ENCODE data around the gene PDE4D. TPM values are rescaled to one million over a fixed set of nuclear protein-coding genes. Genes with fewer than 3 reads are reported as not detected.

PDE4D gene
- total RNA-seq, 1 experiment from 2014 or later = 2.1 TPM

DNA sequence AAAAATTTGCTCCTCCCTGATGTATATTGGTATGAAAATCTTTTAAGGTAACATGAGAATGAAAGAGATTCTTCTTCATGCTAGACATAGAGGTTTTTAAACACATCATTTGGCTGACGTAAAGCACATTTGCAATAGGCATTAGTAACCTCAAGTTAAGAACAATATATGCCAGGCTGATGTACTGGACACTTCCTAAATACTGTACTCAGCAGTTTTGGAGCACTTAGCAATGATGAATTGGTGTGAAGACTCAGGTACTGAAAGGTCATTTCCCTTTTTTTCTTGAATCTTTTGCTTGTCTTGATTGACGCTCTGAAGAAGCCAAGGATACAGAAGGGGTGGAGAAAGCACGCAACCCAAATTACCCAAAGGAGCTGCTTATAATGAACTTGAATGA, 322.5 kb downstream of the PDE4D start:
- peaks cover 3 to 13% of the 10 kb centered on the region in 2 experiments; a peak in 4 of 5 replicates for H3K9me3 Mint-ChIP-seq
- Histone ChIP-seq H3K56ac (ENCODE audit: insufficient read length, low read depth, low read length) (no peak overlapping the region), H3K27me3 (ENCODE audit: insufficient read depth, low read length) (no peaks in the 10 kb centered on the region), H2BK120ac (ENCODE audit: low read depth, low read length, poor library complexity, severe bottlenecking) (no peak overlapping the region), H4K5ac (ENCODE audit: insufficient read length, low read depth, low read length) (no peak overlapping the region), H2BK20ac (ENCODE audit: low read depth, low read length, poor library complexity, severe bottlenecking) (peak overlapping the region; percentile 26), H3K79me1 (ENCODE audit: insufficient read depth, low read depth, low read length, poor library complexity, severe bottlenecking) (no peaks in the 10 kb centered on the region), H3T11ph (ENCODE audit: low read length) (no peak overlapping the region), H4K20me1 (ENCODE audit: control insufficient read depth, insufficient read depth, insufficient read length) (no peaks in the 10 kb centered on the region), H3K79me2 (ENCODE audit: insufficient read depth, low read length) (no peaks in the 10 kb centered on the region), H4K91ac (ENCODE audit: insufficient read length, low read depth, low read length) (no peak overlapping the region), H3K27ac (ENCODE audit: insufficient read length, low read depth, low read length) (no peak overlapping the region), H2BK12ac (ENCODE audit: insufficient read length, low read depth, low read length) (no peak overlapping the region), H2AK5ac (ENCODE audit: insufficient read length, low read length) (no peak overlapping the region), H3K9me3 (ENCODE audit: control insufficient read depth, low read depth, low read length) (no peaks in the 10 kb centered on the region), H2BK5ac (ENCODE audit: insufficient read length, low read length) (no peak overlapping the region), H3K14ac (ENCODE audit: insufficient read depth, low read length) (no peak overlapping the region), H4K8ac (replicated peaks; ENCODE audit: insufficient read length, low read depth, low read length) (no peak overlapping the region), H3K23ac (ENCODE audit: insufficient read length, low read depth, low read length) (no peak overlapping the region), H3K18ac (ENCODE audit: insufficient read length, low read depth, low read length) (no peak overlapping the region), H3K4me2 (ENCODE audit: insufficient read depth, insufficient read length, low read length) (no peak overlapping the region), H3K4me1 (ENCODE audit: insufficient read depth, low read length) (peaks cover 4% of the 10 kb centered on the region; the same call in 1 of the 2 replicates), H3K23me2 (ENCODE audit: insufficient read length, low read depth, low read length, poor library complexity, severe bottlenecking) (no peaks in the 10 kb centered on the region), H3K9ac (ENCODE audit: extremely low read depth, insufficient read length, low read length) (no peak overlapping the region), H2BK15ac (ENCODE audit: low read depth, low read length) (no peak overlapping the region), H2AFZ (ENCODE audit: low read length) (no peak overlapping the region), H3K4ac (ENCODE audit: low read depth, low read length) (no peak overlapping the region)
- TF ChIP-seq, protein P1, sequence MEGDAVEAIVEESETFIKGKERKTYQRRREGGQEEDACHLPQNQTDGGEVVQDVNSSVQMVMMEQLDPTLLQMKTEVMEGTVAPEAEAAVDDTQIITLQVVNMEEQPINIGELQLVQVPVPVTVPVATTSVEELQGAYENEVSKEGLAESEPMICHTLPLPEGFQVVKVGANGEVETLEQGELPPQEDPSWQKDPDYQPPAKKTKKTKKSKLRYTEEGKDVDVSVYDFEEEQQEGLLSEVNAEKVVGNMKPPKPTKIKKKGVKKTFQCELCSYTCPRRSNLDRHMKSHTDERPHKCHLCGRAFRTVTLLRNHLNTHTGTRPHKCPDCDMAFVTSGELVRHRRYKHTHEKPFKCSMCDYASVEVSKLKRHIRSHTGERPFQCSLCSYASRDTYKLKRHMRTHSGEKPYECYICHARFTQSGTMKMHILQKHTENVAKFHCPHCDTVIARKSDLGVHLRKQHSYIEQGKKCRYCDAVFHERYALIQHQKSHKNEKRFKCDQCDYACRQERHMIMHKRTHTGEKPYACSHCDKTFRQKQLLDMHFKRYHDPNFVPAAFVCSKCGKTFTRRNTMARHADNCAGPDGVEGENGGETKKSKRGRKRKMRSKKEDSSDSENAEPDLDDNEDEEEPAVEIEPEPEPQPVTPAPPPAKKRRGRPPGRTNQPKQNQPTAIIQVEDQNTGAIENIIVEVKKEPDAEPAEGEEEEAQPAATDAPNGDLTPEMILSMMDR (conservative IDR thresholded peaks at IDR 0.05) = no peak
- peaks cover 3 to 18% (median 12%) of the 10 kb centered on the region in 3 experiments; a peak in 6 of 7 replicates for H3K36me3 Mint-ChIP-seq (ENCODE audit: insufficient read depth in 1 of 3, low read depth in 3 of 3)
- no peak overlapping the region for H3K4me3 Mint-ChIP-seq
- H3K27ac Mint-ChIP-seq = peak overlapping the region in 1 of 3 experiments; percentile 34; a peak in 3 of 7 replicates
- no peaks in the 10 kb centered on the region for H3K27me3 Mint-ChIP-seq (ENCODE audit: low read depth)
- no CpG with 5 or more reads among the region's 3 CpGs for WGBS (ENCODE audit: extremely low coverage, insufficient read length, low lambda C conversion rate)
- no peak for DNase-seq
- peaks cover 29 to 30% of the 10 kb centered on the region in 2 experiments for H3K4me1 Mint-ChIP-seq
